ENCODE results near the gene RPS6KA2.
"Not testable (repeated sequence)": the region's sequence is repeated elsewhere in the genome, so short reads cannot be mapped to it uniquely, and the experiment has no call there.

RPS6KA2 gene

GRCh38 chr6:166588691-166589336, 38.2 kb downstream of the RPS6KA2 start:
- no peak for DNase-seq

GRCh38 chr6:166587631-166588413, 39.2 kb downstream of the RPS6KA2 start:
- DNase-seq = no peak

GRCh38 chr6:166586424-166587156, 40.5 kb downstream of the RPS6KA2 start, which contains the start of gene RAMACL:
Gene RAMACL, minus strand, starts transcription at chr6:166586678. Its CDS starts 201 bp downstream, at chr6:166586477.
- DNase-seq = no peak

GRCh38 chr6:166584853-166585429, 42.1 kb downstream of the RPS6KA2 start:
- no peak for DNase-seq

DNA sequence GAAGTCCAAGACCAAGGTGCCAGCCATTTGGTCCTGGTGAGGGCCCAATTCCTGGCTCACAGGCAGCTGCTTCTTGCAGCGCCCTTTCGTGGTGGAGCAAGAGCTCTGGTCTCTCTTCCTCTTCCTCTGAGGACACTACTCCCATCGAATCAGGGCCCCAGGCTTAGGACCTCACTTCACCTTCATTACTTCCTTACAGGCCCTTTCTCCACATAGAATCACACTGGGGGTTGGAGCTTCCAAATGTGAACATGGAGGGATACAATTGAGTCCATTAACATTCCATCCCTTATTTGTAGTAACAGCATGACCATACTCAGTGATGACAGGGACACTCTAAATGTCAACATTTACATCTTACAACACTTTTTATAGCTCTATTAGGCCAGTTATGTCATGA, 42.9 kb downstream of the RPS6KA2 start:
- DNase-seq = no peak

- no peak for DNase-seq
These were observed 43.7 kb downstream of the RPS6KA2 start for GRCh38 chr6:166583230-166583965.

DNA sequence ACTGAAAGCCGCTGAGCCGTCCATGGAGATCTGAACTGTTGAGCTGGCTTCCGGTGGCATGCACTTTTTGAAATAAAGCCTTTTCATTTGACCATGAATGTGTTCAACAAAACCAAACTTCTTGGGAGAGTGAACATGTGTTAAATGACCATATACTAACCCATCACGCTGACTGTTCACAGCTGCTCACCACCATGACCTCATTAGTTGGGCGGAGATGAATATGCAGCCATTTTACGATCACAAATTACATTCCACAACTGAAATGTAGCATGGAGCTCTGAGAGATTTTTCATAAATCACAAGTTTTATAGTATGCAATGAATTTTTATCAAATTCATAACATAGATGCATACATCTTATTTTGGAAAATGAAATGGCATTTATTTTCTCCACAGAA, 44.8 kb downstream of the RPS6KA2 start:
- DNase-seq = no peak

DNA sequence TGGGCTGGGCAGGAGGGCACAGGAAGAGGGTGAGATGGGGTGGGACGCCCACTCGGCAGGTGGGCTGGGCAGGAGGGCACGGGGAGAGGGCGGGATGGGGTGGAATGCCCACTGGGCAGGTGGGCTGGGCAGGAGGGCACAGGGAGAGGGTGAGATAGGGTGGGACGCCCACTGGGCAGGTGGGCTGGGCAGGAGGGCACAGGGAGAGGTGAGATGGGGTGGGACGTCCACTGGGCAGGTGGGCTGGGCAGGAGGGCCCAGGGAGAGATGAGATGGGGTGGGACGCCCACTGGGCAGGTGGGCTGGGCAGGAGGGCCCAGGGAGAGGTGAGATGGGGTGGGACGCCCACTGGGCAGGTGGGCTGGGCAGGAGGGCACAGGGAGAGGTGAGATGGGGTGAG, 45.2 kb downstream of the RPS6KA2 start:
- not testable (repeated sequence) for DNase-seq

- DNase-seq = no peak
These were observed 46.0 kb downstream of the RPS6KA2 start for GRCh38 chr6:166581091-166581511.

- DNase-seq = no peak
These were observed 46.7 kb downstream of the RPS6KA2 start for GRCh38 chr6:166580076-166581050.

- no peak for DNase-seq
These were observed 47.7 kb downstream of the RPS6KA2 start for GRCh38 chr6:166579237-166579850.

DNA sequence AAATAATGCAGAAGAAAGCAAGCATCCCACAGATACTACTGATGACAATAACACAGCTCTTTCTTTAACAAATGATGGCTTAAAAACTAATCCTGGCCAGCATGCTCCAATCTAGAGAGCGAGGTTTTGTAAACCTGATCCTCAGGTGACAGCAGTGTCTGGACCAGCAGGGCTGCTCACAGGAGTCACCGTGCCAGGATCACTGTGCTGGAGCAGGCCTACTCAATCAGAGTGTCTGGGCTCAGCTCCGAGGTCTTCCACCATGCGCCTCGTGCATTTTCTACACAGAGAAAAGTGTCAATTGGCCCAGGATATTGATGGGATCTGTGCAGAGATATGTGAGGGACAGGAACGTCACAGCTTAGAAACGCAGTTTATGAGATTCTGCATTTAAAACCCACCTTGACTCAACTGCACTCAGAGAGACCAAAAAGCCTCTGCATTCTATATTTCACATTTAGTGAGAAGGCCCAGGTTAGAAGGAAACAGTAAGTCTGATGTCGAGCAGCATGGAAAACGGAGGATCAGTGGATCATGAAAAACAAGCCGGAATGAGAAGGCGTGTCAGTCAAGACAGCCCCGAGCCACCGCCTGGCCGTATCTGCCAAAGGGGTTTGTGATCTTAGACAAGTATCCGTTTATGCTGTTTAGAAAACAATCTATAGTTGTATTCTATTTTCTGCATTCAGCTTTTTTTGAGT, 48.4 kb downstream of the RPS6KA2 start:
- DNase-seq = no peak

- DNase-seq = no peak
These were observed 51.8 kb downstream of the RPS6KA2 start for GRCh38 chr6:166575205-166575604.

DNA sequence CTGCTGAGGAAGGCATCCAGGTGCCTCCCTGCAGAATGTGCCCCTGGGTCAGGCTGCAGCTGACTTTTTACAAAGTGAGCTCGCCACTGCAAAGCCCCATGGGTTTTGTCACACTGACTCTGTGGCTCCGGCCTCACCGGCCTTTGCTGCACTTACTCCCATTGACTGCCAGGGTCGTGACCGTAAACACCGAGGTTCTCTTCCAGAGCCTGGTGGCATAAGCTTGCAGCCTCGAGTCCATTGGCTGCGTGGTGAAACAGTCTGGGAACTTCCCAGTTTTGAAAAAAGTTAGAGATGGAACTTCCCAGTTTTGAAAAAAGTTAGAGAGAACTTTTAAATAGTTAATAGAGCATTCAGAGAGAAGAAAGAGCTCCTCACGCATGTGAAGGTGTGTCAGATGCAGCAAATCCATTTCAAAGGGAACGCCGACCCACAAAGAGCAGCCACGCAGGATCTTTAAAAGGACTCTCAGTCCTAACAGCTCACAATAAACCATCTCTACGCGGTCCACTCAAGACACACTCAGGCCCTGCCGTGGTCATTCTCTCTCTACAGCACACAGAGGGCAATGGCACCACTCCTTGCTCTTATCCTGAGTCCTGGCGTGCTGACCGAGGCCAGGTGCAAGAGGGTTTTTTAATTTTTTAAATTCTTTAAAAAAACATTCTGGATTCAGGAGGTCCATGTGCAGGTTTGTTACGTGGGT, 53.4 kb downstream of the RPS6KA2 start:
- no peak for DNase-seq

DNA sequence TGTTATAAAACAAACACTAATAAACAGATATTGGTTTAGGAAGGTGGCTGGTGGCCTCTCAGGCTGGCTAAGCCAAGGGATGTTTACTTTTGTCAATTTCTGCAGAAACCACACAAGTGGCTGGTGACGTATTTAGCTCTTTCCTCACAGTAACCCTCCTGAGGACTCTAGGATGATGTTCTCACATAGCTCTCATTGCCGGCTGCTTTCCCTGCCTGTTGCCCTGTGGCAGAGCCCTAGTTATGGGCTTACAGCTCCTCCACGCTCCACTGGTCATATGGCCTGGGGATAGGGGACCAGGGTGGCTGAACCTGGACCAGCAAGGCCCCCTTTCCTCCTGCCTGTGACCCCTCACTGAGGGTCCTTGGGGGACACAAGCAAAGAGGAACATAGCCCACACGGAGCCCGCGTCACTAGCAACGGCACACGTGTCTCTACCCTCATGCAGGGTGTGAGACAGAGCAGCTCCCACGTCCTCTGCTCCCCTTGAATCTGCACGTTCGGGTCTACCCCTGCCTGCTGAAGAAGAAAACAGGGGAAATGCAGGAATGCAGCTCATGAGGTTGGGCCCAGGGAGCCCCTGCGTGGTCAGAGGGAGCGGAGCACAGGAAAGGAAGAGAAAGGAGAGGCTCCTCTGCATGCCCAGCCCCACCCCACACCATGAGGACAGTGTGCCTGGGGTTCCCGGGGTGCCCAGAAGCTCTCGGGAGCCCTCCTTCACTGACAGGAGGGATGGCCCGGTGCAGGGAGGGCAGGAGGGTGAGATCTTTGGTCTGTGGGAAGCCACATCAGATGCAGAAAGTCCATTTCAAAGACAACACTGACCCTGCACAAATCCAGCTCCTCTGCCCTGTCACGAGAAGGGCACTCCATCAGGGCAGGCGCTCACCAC, 54.4 kb downstream of the RPS6KA2 start:
- DNase-seq = peak; percentile 44

- no peak for DNase-seq
These were observed 55.9 kb downstream of the RPS6KA2 start for GRCh38 chr6:166570929-166571713.

DNA sequence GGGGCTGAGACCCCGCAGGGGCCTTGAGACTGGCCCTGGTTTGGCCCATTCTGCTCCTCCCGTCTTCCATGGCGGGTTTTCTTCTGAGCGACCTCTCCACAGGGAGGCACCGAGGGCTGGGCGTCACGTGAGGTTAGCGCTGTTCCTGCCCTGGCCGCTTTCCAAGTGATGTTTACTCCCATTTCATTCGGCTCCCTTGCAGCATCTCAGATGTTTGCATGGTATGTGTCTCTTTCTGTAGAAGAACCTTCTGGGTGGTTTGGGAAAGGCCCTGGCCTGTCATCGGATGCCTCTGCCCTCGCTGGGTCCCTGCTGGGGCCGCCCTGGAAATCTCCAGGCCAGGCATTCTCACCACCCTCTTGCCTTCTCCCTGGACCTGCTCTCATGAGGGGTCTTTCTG, 57.8 kb downstream of the RPS6KA2 start:
- DNase-seq = no peak

DNA sequence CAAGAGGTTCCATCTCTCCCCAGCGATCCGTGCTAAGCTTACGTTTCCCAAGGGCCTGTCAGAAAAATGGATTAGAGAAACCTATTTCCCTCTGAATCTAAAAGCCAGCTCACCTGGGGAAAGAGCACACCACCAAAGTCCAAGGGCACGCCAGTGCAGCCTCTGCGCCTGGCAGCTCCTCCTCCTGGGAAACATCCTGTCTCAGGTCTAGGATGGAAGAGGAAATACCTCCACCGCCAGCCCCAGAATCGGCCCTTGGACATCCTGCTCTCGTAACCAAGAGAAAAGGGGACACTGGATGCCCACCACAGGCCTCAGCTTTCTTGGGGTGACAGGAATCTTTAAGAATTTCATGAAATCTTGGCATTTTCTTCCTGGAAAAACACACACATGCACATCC, 59.2 kb downstream of the RPS6KA2 start:
- no peak for DNase-seq
